Hematopoietic multipotent progenitor cell treated with erythropoietin and hydrocortisone succinate and interleukin-3 and kit ligand, for 15 days (in vitro differentiated cells): Measurements from ENCODE around the gene SCN8A.

Source experiments
- DNase-seq: peaks from one replicate; pipeline ENCODE4 v3.0.0-alpha.2; 2015; ENCODE audit warnings: low spot score

SCN8A gene

GRCh38 chr12:51721282-51721940, 130.4 kb downstream of the SCN8A start:
- DNase-seq, result no peak

- no peak for DNase-seq
Observed at GRCh38 chr12:51722431-51722830, 131.4 kb downstream of the SCN8A start.

GRCh38 chr12:51726161-51726560, 135.1 kb downstream of the SCN8A start:
- no peak for DNase-seq

- DNase-seq, result no peak
Observed at GRCh38 chr12:51726931-51727330, 135.9 kb downstream of the SCN8A start.

GRCh38 chr12:51729331-51729730, 138.3 kb downstream of the SCN8A start:
- no peak for DNase-seq

- no peak for DNase-seq
Observed at GRCh38 chr12:51730745-51731144, 139.7 kb downstream of the SCN8A start.

GRCh38 chr12:51740536-51740935, 149.5 kb downstream of the SCN8A start:
- no peak for DNase-seq

GRCh38 chr12:51744235-51744634, 153.2 kb downstream of the SCN8A start:
- DNase-seq, result no peak

- DNase-seq, result no peak
Observed at GRCh38 chr12:51744957-51745356, 153.9 kb downstream of the SCN8A start.

GRCh38 chr12:51746416-51746815, 155.4 kb downstream of the SCN8A start:
- no peak for DNase-seq

GRCh38 chr12:51748235-51748634, 157.2 kb downstream of the SCN8A start:
- DNase-seq, result no peak

GRCh38 chr12:51749206-51749985, 158.4 kb downstream of the SCN8A start:
- DNase-seq, result no peak

GRCh38 chr12:51749986-51750317, 158.9 kb downstream of the SCN8A start:
- no peak for DNase-seq

GRCh38 chr12:51751661-51752060, 160.6 kb downstream of the SCN8A start:
- no peak for DNase-seq

- no peak for DNase-seq
Observed at GRCh38 chr12:51752234-51752889, 161.3 kb downstream of the SCN8A start.

- DNase-seq, result no peak
Observed at GRCh38 chr12:51753980-51754675, 163.1 kb downstream of the SCN8A start.

GRCh38 chr12:51755251-51755650, 164.2 kb downstream of the SCN8A start:
- DNase-seq, result no peak

- DNase-seq, result no peak
Observed at GRCh38 chr12:51759175-51759574, 168.1 kb downstream of the SCN8A start.

GRCh38 chr12:51759695-51760094, 168.7 kb downstream of the SCN8A start:
- no peak for DNase-seq

GRCh38 chr12:51760231-51760630, 169.2 kb downstream of the SCN8A start:
- no peak for DNase-seq

GRCh38 chr12:51763743-51764142, 172.7 kb downstream of the SCN8A start:
- DNase-seq, result no peak

- DNase-seq, result no peak
Observed at GRCh38 chr12:51766067-51766676, 175.1 kb downstream of the SCN8A start.
